Measurements from ENCODE around the gene ARHGAP5.

GRCh38 chr14:32202491-32202997 is 125.4 kb downstream of the ARHGAP5 start:
- no peak for TF ChIP-seq POLR2A (IDR thresholded peaks at IDR 0.05)
- TF ChIP-seq, protein P1, sequence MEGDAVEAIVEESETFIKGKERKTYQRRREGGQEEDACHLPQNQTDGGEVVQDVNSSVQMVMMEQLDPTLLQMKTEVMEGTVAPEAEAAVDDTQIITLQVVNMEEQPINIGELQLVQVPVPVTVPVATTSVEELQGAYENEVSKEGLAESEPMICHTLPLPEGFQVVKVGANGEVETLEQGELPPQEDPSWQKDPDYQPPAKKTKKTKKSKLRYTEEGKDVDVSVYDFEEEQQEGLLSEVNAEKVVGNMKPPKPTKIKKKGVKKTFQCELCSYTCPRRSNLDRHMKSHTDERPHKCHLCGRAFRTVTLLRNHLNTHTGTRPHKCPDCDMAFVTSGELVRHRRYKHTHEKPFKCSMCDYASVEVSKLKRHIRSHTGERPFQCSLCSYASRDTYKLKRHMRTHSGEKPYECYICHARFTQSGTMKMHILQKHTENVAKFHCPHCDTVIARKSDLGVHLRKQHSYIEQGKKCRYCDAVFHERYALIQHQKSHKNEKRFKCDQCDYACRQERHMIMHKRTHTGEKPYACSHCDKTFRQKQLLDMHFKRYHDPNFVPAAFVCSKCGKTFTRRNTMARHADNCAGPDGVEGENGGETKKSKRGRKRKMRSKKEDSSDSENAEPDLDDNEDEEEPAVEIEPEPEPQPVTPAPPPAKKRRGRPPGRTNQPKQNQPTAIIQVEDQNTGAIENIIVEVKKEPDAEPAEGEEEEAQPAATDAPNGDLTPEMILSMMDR (IDR thresholded peaks at IDR 0.05): no peak

All from body of pancreas (tissue), 4 donors.